Left ventricle myocardium inferior (tissue), 1 donor: ENCODE data around the gene KNSTRN. TPM values are rescaled to one million over a fixed set of nuclear protein-coding genes. Genes with fewer than 3 reads are reported as not detected.

Source experiments
- DNase-seq: peaks from one replicate; pipeline ENCODE4 v3.0.0-alpha.2; 2020
- H3K27ac ChIP-seq: fragments of 200-600 bp; replicated peaks from 2 replicates; pipeline ENCODE4 v1.8.0; 2021
- H3K27me3 ChIP-seq: fragments of 200-600 bp; 2 replicates; pipeline ENCODE4 v1.8.0; 2021; ENCODE audit warnings: low read depth
- H3K36me3 ChIP-seq: fragments of 200-600 bp; 2 replicates; pipeline ENCODE4 v1.8.0; 2021
- H3K4me1 ChIP-seq: fragments of 200-600 bp; 2 replicates; pipeline ENCODE4 v1.8.0; 2021
- H3K4me3 ChIP-seq: fragments of 200-600 bp; 2 replicates; pipeline ENCODE4 v1.8.0; 2021; ENCODE audit warnings: mild to moderate bottlenecking, moderate library complexity
- H3K9me3 ChIP-seq: fragments of 200-600 bp; replicated peaks from 2 replicates; pipeline ENCODE4 v1.8.0; 2021
- intact Hi-C: fragments of 100-400 bp; cut with micrococcal nuclease; formaldehyde crosslinking; loops from one replicate; pipeline ENCODE4 v1.11.0; 2022
- long read RNA-seq: library from polyadenylated mRNA; unstranded; transcript quantifications from one replicate; pipeline ENCODE4 v2.0.0, GENCODE V29; 2021
- total RNA-seq: library from RNA; stranded (reverse); fragmentation: NEBNext Ultra II Directional; extraction: Animal tissue kit (Norgen Biotek cat#: 25700); gene quantifications from one replicate; pipeline ENCODE4 v1.2.1, GENCODE V29; 2021
- TF ChIP-seq, protein P1 (sequence below): fragments of 200-600 bp; IDR thresholded peaks from 2 replicates; pipeline ENCODE4 v1.8.0; 2021; ENCODE audit warnings: antibody characterized with exemption, mild to moderate bottlenecking, borderline replicate concordance
- donor health status: DM: no; HTN: yes; CAD: no; lungs with severe emphysema.

The KNSTRN gene, protein sequence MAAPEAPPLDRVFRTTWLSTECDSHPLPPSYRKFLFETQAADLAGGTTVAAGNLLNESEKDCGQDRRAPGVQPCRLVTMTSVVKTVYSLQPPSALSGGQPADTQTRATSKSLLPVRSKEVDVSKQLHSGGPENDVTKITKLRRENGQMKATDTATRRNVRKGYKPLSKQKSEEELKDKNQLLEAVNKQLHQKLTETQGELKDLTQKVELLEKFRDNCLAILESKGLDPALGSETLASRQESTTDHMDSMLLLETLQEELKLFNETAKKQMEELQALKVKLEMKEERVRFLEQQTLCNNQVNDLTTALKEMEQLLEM
- 9.0 TPM for total RNA-seq
- long read RNA-seq, transcript KNSTRN-201 (9 exons, 1,714 nt) = major isoform, 6 of 7 reads
- long read RNA-seq, partial matches to known transcripts = 0 of 7 reads
- long read RNA-seq, other reads (novel, unspliced or antisense) = 1 of 7 reads

DNA sequence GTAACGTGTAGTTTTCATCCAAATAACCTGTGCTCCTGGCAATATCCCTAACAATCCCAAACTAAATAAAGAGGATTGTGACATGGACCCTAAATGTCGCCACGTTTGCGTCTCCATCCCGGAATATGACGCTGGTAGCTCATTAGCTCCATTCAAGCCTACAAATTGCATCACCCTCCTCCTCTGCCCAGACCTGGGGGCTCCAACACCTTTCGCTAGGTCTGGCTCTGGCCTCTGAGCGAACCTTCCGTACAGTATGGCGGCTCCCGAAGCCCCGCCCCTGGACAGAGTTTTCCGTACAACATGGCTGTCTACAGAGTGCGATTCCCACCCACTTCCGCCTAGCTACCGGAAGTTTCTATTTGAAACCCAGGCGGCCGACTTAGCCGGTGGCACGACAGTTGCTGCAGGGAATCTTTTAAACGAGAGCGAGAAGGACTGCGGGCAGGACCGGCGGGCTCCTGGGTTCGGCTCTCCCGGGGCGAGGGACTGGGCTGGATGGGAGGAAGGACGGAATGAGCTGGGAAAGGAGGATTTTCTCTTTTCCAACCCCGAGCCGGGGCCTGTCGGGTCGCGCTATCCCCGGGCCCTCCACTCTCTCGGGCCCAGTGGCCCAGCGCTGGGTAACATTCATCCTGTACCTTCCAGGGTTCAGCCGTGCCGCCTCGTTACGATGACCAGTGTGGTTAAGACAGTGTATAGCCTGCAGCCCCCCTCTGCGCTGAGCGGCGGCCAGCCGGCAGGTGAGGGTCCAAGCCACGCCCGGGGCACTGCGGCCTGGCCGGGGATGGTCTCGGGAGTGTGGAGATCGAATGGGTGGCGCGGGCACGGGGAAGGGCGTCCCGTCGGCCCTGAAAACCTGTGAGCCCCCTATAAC, at the start of gene KNSTRN:
Gene KNSTRN (plus strand): TSS at position 142 of the 877 bp plus-strand sequence. CDS start 115 bp downstream, at position 257.
- DNase-seq = peak; percentile 90
- peaks cover 12% of the 10 kb centered on the region for H3K36me3 ChIP-seq
- H3K9me3 ChIP-seq = no peaks in the 10 kb centered on the region
- H3K4me3 ChIP-seq = peak within 1 kb of the TSS; percentile 87
- H3K27ac ChIP-seq = peak within 1 kb of the TSS; percentile 57
- H3K4me1 ChIP-seq = peaks cover 35% of the 10 kb centered on the region
- TF ChIP-seq, protein P1, sequence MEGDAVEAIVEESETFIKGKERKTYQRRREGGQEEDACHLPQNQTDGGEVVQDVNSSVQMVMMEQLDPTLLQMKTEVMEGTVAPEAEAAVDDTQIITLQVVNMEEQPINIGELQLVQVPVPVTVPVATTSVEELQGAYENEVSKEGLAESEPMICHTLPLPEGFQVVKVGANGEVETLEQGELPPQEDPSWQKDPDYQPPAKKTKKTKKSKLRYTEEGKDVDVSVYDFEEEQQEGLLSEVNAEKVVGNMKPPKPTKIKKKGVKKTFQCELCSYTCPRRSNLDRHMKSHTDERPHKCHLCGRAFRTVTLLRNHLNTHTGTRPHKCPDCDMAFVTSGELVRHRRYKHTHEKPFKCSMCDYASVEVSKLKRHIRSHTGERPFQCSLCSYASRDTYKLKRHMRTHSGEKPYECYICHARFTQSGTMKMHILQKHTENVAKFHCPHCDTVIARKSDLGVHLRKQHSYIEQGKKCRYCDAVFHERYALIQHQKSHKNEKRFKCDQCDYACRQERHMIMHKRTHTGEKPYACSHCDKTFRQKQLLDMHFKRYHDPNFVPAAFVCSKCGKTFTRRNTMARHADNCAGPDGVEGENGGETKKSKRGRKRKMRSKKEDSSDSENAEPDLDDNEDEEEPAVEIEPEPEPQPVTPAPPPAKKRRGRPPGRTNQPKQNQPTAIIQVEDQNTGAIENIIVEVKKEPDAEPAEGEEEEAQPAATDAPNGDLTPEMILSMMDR = no peak
- intact Hi-C loops = no loop called here
- no peaks in the 10 kb centered on the region for H3K27me3 ChIP-seq

- Histone ChIP-seq H3K27me3 (no peaks in the 10 kb centered on the region), H3K4me3 (peak overlapping the region; percentile 42), H3K4me1 (peaks cover 100% of the 10 kb centered on the region), H3K9me3 (no peaks in the 10 kb centered on the region), H3K27ac (peak overlapping the region; percentile 99), H3K36me3 (peaks cover 22% of the 10 kb centered on the region)
- TF ChIP-seq, protein P1 = no peak
- peak; percentile 78 for DNase-seq
- intact Hi-C loops = no loop called here
Observed at GRCh38 chr15:40333922-40334492, 48.5 kb upstream of the KNSTRN start.

- H3K27ac ChIP-seq = peak overlapping the region; percentile 99
- no peaks in the 10 kb centered on the region for H3K27me3 ChIP-seq
- intact Hi-C loops = no loop called here
- no peaks in the 10 kb centered on the region for H3K9me3 ChIP-seq
- peaks cover 22% of the 10 kb centered on the region for H3K36me3 ChIP-seq
- no peak for DNase-seq
- TF ChIP-seq, protein P1 = no peak
- no peak overlapping the region for H3K4me3 ChIP-seq
- H3K4me1 ChIP-seq = peaks cover 100% of the 10 kb centered on the region
Observed at GRCh38 chr15:40334541-40334940, 48.0 kb upstream of the KNSTRN start.

GRCh38 chr15:40334941-40335795, 47.4 kb upstream of the KNSTRN start:
- no peak for DNase-seq

More at GRCh38 chr15:40334941-40335795, 47.4 kb upstream of the KNSTRN start:
- peaks cover 22% of the 10 kb centered on the region for H3K36me3 ChIP-seq
- TF ChIP-seq, protein P1 = no peak
- intact Hi-C loops = no loop called here
- peaks cover 100% of the 10 kb centered on the region for H3K4me1 ChIP-seq
- no peak overlapping the region for H3K4me3 ChIP-seq
- H3K27ac ChIP-seq = peak overlapping the region; percentile 99
- H3K27me3 ChIP-seq = no peaks in the 10 kb centered on the region
- H3K9me3 ChIP-seq = no peaks in the 10 kb centered on the region
